GM12878 (cell line): ENCODE results near the gene SLC35A4. TPM values are rescaled to one million over a fixed set of nuclear protein-coding genes. Genes with fewer than 3 reads are reported as not detected.
A peak's percentile ranks its signal among the peaks of the same experiment; 100 is the strongest.

Source experiments
- BRCA1 ChIP-seq: IDR thresholded peaks from 2 replicates; pipeline ENCODE4 v1.6.1; 2011; ENCODE audit warnings: low read depth, low read length, improper control_type of control experiment
- CHD1 ChIP-seq: IDR thresholded peaks from 2 replicates; pipeline ENCODE4 v1.6.1; 2012; ENCODE audit warnings: low read depth, low read length, improper control_type of control experiment
- CREB1 ChIP-seq: IDR thresholded peaks from 2 replicates; pipeline ENCODE4 v1.6.1; 2012; ENCODE audit warnings: low read depth, mild to moderate bottlenecking, inconsistent platforms
- ETV6 ChIP-seq, 2 experiments: fragments of 450-650 bp in 1 of 2; IDR thresholded peaks in 1 of 2; conservative IDR thresholded peaks in 1 of 2; 2 replicates each; pipeline ENCODE4 v1.6.1; 2014; ENCODE audit warnings: antibody characterized with exemption in 1 of 2, borderline replicate concordance in 1 of 2, low read depth in 1 of 2, mild to moderate bottlenecking in 1 of 2, moderate library complexity in 1 of 2
- GABPA ChIP-seq: IDR thresholded peaks from 2 replicates; pipeline ENCODE4 v1.6.1; 2014; ENCODE audit warnings: antibody characterized with exemption, low read depth, mild to moderate bottlenecking, inconsistent platforms
- IKZF2 ChIP-seq, 2 experiments: fragments of 450-650 bp; IDR thresholded peaks; 2 replicates each; pipeline ENCODE4 v1.6.1; 2017; ENCODE audit warnings: mild to moderate bottlenecking in 2 of 2, moderate library complexity in 2 of 2
- MYC ChIP-seq: IDR thresholded peaks from 2 replicates; pipeline ENCODE4 v1.6.1; 2011; ENCODE audit warnings: mild to moderate bottlenecking, low read length, moderate library complexity, inconsistent platforms; ENCODE audit not compliant: insufficient read depth, insufficient replicate concordance, insufficient read length, severe bottlenecking
- NFYB ChIP-seq: IDR thresholded peaks from 2 replicates; pipeline ENCODE4 v1.6.1; 2011; ENCODE audit warnings: low read depth, mild to moderate bottlenecking, low read length, improper control_type of control experiment, moderate library complexity; ENCODE audit not compliant: insufficient read depth
- RAD21 ChIP-seq: IDR thresholded peaks from 2 replicates; pipeline ENCODE4 v1.6.1; 2011; ENCODE audit warnings: mild to moderate bottlenecking, low read depth, low read length, moderate library complexity; ENCODE audit not compliant: insufficient read depth
- RAD51 ChIP-seq: fragments of 450-650 bp; IDR thresholded peaks from 2 replicates; pipeline ENCODE4 v1.6.1; 2016; ENCODE audit warnings: moderate library complexity, mild to moderate bottlenecking, inconsistent platforms
- RCOR1 ChIP-seq: conservative IDR thresholded peaks from 2 replicates; pipeline ENCODE4 v1.6.1; 2012; ENCODE audit warnings: low read depth, low read length, improper control_type of control experiment
- RFX5 ChIP-seq: IDR thresholded peaks from 2 replicates; pipeline ENCODE4 v1.6.1; 2011; ENCODE audit warnings: low read depth, low read length, improper control_type of control experiment
- SMC3 ChIP-seq: IDR thresholded peaks from 2 replicates; pipeline ENCODE4 v1.6.1; 2011; ENCODE audit warnings: low read length, improper control_type of control experiment, borderline replicate concordance
- ZNF217 ChIP-seq: fragments of 450-650 bp; IDR thresholded peaks from 2 replicates; pipeline ENCODE4 v1.6.1; 2017; ENCODE audit warnings: antibody characterized with exemption, mild to moderate bottlenecking
- ZSCAN29 ChIP-seq: fragments of 450-650 bp; IDR thresholded peaks from 2 replicates; pipeline ENCODE4 v1.6.1; 2017; ENCODE audit warnings: mild to moderate bottlenecking, moderate library complexity
- polyA plus RNA-seq, 11 experiments: library from polyadenylated mRNA; depleted of rRNA in 4 of 11; unstranded in 6 of 11; stranded (reverse) in 5 of 11; fragments of >200 nt; fragmentation: Nextera tagmentation in 4 of 11; fragmentation: Illumina TruSeq in 1 of 11; extraction: Ambion mirVana in 4 of 11; extraction: Trizol in 1 of 11; gene quantifications; 1 replicate in 1 of 11; 2 replicates in 10 of 11; pipeline versions ENCODE4 v1.2.1 to v1.2.3, GENCODE V29; 2011 to 2016; ENCODE audit warnings: inconsistent platforms in 2 of 11, missing spikeins in 2 of 11, low read depth in 1 of 11
- total RNA-seq, 4 experiments: library from RNA; depleted of rRNA in 3 of 4; stranded (reverse); fragments of >200 nt in 3 of 4; fragmentation: Illumina TruSeq in 1 of 4; extraction: Trizol in 1 of 4; gene quantifications; 2 replicates each; pipeline versions ENCODE4 v1.2.1 to v1.2.3, GENCODE V29; 2013 to 2021
- TF ChIP-seq, protein P1 (sequence below): fragments of 450-650 bp; IDR thresholded peaks from 2 replicates; pipeline ENCODE4 v1.6.1; 2018; ENCODE audit warnings: mild to moderate bottlenecking, low read depth, moderate library complexity; ENCODE audit not compliant: partially characterized antibody
- TF ChIP-seq, protein P2 (sequence below): fragments of 450-650 bp; IDR thresholded peaks from 2 replicates; pipeline ENCODE4 v1.6.1; 2017; ENCODE audit warnings: low read depth, mild to moderate bottlenecking, moderate library complexity
- TF ChIP-seq, protein P3 (sequence below): fragments of 150-350 bp; IDR thresholded peaks from 2 replicates; pipeline ENCODE4 v1.6.1; 2016; ENCODE audit warnings: low read depth, low read length
- TF ChIP-seq, protein P4 (sequence below): IDR thresholded peaks from 2 replicates; pipeline ENCODE4 v1.6.1; 2011; ENCODE audit warnings: low read depth, mild to moderate bottlenecking, low read length, moderate library complexity, borderline replicate concordance; ENCODE audit errors: extremely low read depth
- TF ChIP-seq, protein P5 (sequence below): IDR thresholded peaks from 2 replicates; pipeline ENCODE4 v1.6.1; 2012; ENCODE audit warnings: low read length, inconsistent platforms

Gene SLC35A4
- total and polyA plus RNA-seq, 10 of the 15 experiments (the other 5 are each of a cell fraction or from before 2014, with no cell fraction given) = 23.8 to 167 (median 114) TPM

DNA sequence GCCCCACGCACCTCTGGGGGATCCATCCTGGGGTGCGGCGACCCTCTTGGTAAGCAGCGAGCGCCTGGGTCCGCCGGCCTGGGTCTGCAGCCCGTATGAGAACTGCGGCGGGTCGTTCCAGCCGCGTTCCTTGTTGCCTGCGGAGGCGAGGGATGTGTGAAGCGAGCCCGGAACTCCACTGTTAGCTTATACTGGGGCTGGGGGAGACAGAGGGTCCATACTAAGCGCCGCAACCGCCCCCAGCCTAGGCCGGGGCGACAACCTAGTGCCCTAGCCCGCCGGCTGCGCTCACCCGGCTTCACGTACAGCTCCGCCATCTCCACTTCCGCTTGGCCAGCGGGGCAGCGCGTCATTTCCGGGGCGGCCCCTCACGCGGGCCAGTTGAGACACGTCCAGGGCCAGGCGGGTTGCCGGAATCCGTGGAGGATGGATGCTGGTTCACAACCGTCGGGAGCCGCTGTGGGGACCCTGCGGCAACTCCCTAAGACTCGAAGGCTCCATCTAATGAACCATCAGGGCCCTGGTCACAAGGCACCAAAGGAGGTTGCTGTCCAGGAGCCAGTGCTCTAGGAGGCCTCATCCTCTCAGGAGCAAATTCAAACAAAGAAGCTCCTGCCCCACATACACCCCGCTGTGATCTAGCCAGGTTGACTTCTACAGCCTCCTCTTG, 7.4 kb upstream of the SLC35A4 start, which contains the start of gene SRA1 (continued):
- TF ChIP-seq, protein P1, sequence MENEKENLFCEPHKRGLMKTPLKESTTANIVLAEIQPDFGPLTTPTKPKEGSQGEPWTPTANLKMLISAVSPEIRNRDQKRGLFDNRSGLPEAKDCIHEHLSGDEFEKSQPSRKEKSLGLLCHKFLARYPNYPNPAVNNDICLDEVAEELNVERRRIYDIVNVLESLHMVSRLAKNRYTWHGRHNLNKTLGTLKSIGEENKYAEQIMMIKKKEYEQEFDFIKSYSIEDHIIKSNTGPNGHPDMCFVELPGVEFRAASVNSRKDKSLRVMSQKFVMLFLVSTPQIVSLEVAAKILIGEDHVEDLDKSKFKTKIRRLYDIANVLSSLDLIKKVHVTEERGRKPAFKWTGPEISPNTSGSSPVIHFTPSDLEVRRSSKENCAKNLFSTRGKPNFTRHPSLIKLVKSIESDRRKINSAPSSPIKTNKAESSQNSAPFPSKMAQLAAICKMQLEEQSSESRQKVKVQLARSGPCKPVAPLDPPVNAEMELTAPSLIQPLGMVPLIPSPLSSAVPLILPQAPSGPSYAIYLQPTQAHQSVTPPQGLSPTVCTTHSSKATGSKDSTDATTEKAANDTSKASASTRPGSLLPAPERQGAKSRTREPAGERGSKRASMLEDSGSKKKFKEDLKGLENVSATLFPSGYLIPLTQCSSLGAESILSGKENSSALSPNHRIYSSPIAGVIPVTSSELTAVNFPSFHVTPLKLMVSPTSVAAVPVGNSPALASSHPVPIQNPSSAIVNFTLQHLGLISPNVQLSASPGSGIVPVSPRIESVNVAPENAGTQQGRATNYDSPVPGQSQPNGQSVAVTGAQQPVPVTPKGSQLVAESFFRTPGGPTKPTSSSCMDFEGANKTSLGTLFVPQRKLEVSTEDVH = no peak
- TF ChIP-seq RFX5 = no peak; the same call in 1 of the 2 replicates
- TF ChIP-seq NFYB = no peak
- TF ChIP-seq, protein P2, sequence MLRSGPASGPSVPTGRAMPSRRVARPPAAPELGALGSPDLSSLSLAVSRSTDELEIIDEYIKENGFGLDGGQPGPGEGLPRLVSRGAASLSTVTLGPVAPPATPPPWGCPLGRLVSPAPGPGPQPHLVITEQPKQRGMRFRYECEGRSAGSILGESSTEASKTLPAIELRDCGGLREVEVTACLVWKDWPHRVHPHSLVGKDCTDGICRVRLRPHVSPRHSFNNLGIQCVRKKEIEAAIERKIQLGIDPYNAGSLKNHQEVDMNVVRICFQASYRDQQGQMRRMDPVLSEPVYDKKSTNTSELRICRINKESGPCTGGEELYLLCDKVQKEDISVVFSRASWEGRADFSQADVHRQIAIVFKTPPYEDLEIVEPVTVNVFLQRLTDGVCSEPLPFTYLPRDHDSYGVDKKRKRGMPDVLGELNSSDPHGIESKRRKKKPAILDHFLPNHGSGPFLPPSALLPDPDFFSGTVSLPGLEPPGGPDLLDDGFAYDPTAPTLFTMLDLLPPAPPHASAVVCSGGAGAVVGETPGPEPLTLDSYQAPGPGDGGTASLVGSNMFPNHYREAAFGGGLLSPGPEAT = peak; percentile 81
- TF ChIP-seq, protein P3, sequence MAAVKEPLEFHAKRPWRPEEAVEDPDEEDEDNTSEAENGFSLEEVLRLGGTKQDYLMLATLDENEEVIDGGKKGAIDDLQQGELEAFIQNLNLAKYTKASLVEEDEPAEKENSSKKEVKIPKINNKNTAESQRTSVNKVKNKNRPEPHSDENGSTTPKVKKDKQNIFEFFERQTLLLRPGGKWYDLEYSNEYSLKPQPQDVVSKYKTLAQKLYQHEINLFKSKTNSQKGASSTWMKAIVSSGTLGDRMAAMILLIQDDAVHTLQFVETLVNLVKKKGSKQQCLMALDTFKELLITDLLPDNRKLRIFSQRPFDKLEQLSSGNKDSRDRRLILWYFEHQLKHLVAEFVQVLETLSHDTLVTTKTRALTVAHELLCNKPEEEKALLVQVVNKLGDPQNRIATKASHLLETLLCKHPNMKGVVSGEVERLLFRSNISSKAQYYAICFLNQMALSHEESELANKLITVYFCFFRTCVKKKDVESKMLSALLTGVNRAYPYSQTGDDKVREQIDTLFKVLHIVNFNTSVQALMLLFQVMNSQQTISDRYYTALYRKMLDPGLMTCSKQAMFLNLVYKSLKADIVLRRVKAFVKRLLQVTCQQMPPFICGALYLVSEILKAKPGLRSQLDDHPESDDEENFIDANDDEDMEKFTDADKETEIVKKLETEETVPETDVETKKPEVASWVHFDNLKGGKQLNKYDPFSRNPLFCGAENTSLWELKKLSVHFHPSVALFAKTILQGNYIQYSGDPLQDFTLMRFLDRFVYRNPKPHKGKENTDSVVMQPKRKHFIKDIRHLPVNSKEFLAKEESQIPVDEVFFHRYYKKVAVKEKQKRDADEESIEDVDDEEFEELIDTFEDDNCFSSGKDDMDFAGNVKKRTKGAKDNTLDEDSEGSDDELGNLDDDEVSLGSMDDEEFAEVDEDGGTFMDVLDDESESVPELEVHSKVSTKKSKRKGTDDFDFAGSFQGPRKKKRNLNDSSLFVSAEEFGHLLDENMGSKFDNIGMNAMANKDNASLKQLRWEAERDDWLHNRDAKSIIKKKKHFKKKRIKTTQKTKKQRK = no peak
- TF ChIP-seq IKZF2 (IDR thresholded peaks at IDR 0.05) = peak; percentile 52 to 58; a peak in 2 of 4 replicates
- TF ChIP-seq RAD21 = no peak
- no peak for TF ChIP-seq MYC
- no peak for TF ChIP-seq SMC3
- TF ChIP-seq GABPA = peak; percentile 90
- TF ChIP-seq, protein P4, sequence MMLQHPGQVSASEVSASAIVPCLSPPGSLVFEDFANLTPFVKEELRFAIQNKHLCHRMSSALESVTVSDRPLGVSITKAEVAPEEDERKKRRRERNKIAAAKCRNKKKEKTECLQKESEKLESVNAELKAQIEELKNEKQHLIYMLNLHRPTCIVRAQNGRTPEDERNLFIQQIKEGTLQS = no peak
- TF ChIP-seq, protein P5, sequence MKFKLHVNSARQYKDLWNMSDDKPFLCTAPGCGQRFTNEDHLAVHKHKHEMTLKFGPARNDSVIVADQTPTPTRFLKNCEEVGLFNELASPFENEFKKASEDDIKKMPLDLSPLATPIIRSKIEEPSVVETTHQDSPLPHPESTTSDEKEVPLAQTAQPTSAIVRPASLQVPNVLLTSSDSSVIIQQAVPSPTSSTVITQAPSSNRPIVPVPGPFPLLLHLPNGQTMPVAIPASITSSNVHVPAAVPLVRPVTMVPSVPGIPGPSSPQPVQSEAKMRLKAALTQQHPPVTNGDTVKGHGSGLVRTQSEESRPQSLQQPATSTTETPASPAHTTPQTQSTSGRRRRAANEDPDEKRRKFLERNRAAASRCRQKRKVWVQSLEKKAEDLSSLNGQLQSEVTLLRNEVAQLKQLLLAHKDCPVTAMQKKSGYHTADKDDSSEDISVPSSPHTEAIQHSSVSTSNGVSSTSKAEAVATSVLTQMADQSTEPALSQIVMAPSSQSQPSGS = no peak
- TF ChIP-seq CHD1 = peak; percentile 92; the same call in 1 of the 2 replicates
- peak in 1 of 2 experiments; percentile 69; a peak in 2 of 4 replicates for TF ChIP-seq ETV6 (conservative IDR thresholded peaks at IDR 0.05 in 1 of 2, IDR thresholded peaks at IDR 0.05 in 1 of 2; ENCODE audit: borderline replicate concordance in 1 of 2, low read depth in 1 of 2)
- no peak for TF ChIP-seq RCOR1
- TF ChIP-seq BRCA1 = no peak
- TF ChIP-seq ZSCAN29 = no peak
- TF ChIP-seq RAD51 = no peak
- TF ChIP-seq CREB1 = peak; percentile 95
- no peak for TF ChIP-seq ZNF217
